ENCODE measurements around the gene GFAP. TPM values are rescaled to one million over a fixed set of nuclear protein-coding genes. Genes with fewer than 3 reads are reported as not detected.

GFAP gene
- total RNA-seq: 0.65 and 0.76 TPM in 2 replicates

DNA sequence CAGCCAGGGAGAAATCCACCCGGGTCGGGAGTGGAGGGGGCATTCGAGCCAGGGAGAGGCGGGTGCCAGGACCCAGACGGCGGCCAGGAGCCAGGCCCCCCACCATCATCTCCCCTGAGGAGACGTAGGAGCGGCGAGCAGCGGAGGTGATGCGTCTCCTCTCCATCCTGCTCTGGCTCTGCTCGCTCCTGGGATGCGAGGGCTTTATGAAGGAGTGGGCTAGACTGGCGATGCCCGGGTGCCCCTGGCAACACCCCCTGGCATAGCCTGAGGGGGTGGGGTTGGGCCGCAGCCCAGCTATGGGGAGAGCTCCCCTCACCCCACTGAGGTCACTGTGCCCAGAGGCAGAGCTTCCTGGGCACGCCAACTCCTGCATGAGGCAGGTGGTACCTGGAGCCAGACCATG is at the start of gene GFAP:
Gene GFAP (minus strand): TSS at position 180 of the 406 bp plus-strand sequence. CDS start 14 bp downstream, at position 166.

DNA sequence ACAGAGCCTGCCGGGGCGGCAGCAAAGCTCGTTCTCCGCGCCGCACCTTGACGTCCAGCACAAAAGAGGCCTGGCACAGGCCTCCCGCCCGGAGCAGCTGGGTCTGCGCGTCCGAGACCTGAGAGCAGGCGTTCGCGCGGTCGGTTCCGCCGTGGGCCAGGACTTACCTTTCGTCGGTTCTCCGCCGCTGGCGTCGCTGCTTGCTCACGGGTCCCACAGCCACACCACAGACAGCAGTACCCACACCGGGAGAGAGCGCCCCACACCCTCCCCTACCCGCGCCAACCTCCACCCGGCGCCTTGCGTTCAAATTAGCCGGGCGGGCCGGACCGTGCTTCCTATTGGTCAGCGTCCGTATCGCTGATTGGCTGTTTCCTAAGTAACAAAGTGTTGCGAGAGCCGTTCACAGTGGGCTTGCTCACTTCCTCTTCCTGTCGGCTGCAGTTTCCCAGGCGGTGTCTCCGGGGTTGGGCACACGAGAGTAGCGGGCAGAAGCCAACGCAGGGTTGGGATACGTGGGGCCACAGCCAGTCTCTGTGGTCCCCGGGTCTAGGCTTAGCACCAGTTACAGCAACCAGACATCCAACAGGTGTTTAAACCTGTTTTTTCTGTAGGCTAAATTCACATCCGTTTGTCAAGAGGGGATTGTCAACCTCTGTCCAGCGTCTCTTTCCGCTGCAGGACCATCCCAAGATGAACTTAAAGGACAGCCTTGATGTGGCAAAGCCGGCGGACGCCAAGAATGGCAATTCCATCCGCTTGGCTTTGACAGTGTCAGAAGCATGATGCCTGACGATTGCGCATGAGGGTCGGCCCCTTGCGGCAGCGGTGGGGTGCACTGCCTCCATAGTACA is 32.4 kb upstream of the GFAP start, which contains the start of gene KIF18B:
Gene KIF18B (minus strand): TSS at position 313 of the 854 bp plus-strand sequence. CDS start 11,429 bp downstream, outside the sequence.

DNA sequence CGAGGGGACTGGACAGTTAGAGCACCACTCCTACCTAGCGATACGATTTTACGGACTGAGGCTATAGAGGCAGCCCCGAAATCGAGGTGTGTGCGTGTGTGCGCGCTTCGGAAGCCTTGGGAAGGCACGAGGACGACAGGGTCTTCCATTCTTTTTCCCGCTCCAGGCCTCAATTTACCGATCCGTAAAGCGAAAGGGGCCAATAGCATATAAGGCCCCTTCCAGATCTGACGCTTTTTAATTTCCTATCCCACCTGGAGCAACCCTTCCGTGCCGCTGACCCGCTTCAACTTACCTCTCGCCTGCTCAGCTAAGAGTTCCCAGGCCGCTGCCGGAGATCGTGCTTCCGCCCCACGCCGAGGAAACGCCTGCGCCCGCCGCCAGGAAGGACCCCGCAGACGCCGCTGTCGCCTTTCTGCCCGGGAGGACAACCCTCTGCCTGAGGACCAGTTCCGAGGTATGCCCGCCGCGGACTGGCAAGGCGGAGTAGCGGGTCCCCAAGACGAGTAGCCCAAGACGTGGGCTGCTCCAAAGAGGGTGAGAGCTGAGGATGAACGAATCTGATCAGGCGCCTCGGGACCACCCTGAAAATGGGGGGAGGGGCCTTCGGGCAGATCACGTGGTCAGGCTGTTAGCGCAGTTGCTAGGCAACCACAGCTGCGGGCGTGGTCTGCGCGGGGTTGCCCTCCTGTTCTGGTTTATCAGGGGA is 16.1 kb downstream of the GFAP start, which contains the start of gene EFTUD2:
Gene EFTUD2 (minus strand): TSS at position 372 of the 709 bp plus-strand sequence. CDS start 4,924 bp downstream, outside the sequence.

Small RNA genes within 50 kb of the gene (small RNA-seq; reads per million reads assigned to genes)
- gene CCDC103 (not detected), gene MIR6783 (not detected), gene RN7SL405P (not detected)

Other genes starting within 250 kb of the GFAP start
- gene CCDC43, start 225.7 kb downstream of the GFAP start, total RNA-seq: 43.8 and 45.2 TPM in 2 replicates
- gene DBF4B, start 206.8 kb downstream of the GFAP start, total RNA-seq: 3.5 and 4.4 TPM in 2 replicates
- under 0.01 and 0.13 TPM in 2 replicates for gene ADAM11, start 156.5 kb downstream of the GFAP start, total RNA-seq
- 8.2 and 36.2 TPM in 2 replicates for gene GJC1, start 85.2 kb downstream of the GFAP start, total RNA-seq
- not detected in 2 replicates for gene HIGD1B, start 67.6 kb downstream of the GFAP start, total RNA-seq
- 76.4 and 98.5 TPM in 2 replicates for gene EFTUD2, start 16.1 kb downstream of the GFAP start, total RNA-seq
- 2.7 and 3.7 TPM in 2 replicates for gene KIF18B, start 32.3 kb upstream of the GFAP start, total RNA-seq
- 1.1 and 2.4 TPM in 2 replicates for gene C1QL1, start 52.8 kb upstream of the GFAP start, total RNA-seq
- gene DCAKD, start 136.1 kb upstream of the GFAP start, total RNA-seq: 37.4 and 42.4 TPM in 2 replicates
- gene NMT1, start 145.8 kb upstream of the GFAP start, total RNA-seq: 63.3 and 87.4 TPM in 2 replicates
- gene PLCD3, start 217.0 kb upstream of the GFAP start, total RNA-seq: 137 and 253 TPM in 2 replicates
- 5.0 and 5.7 TPM in 2 replicates for gene ACBD4, start 220.2 kb upstream of the GFAP start, total RNA-seq
- gene HEXIM1, start 233.0 kb upstream of the GFAP start, total RNA-seq: 13.4 and 15.2 TPM in 2 replicates
- gene HEXIM2, start 246.4 kb upstream of the GFAP start, total RNA-seq: 6.6 and 6.7 TPM in 2 replicates